HepG2 (cell line): ENCODE results near the gene NUP35. TPM values are rescaled to one million over a fixed set of nuclear protein-coding genes. Genes with fewer than 3 reads are reported as not detected.

Source experiments
- BATF2 ChIP-seq: sonication (generic); formaldehyde crosslinking; IDR thresholded peaks from 2 replicates; pipeline ENCODE4 v1.8.0; 2022; ENCODE audit warnings: mild to moderate bottlenecking, missing genetic modification reagents, moderate library complexity
- BRD4 ChIP-seq: sonication (generic); formaldehyde crosslinking; IDR thresholded peaks from 2 replicates; pipeline ENCODE4 v1.4.0; 2020; ENCODE audit warnings: missing genetic modification reagents
- CBX2 ChIP-seq, 2 experiments: fragments of 200-600 bp in 1 of 2; sonication (generic); formaldehyde crosslinking in 1 of 2; IDR thresholded peaks; 2 replicates each; pipeline versions ENCODE4 v1.7.0 to v1.8.1; 2018 to 2022; ENCODE audit warnings: low read depth in 2 of 2, low read length in 1 of 2, mild to moderate bottlenecking in 1 of 2, missing genetic modification reagents in 1 of 2
- EED ChIP-seq: sonication (generic); formaldehyde crosslinking; IDR thresholded peaks from 2 replicates; pipeline ENCODE4 v1.5.0; 2020; ENCODE audit warnings: mild to moderate bottlenecking, missing genetic modification reagents
- EHMT2 ChIP-seq: fragments of 200-600 bp; sonication (generic); IDR thresholded peaks from 2 replicates; pipeline ENCODE4 v1.7.0; 2017; ENCODE audit warnings: antibody characterized with exemption, low read depth, low read length, borderline replicate concordance
- EZH2 ChIP-seq: conservative IDR thresholded peaks from 2 replicates; pipeline ENCODE4 v1.6.1; 2012; ENCODE audit warnings: mild to moderate bottlenecking, low read depth, low read length, moderate library complexity
- GRHL1 ChIP-seq: sonication (generic); formaldehyde crosslinking; conservative IDR thresholded peaks from 2 replicates; pipeline ENCODE4 v1.8.0; 2022; ENCODE audit warnings: missing genetic modification reagents
- KMT2B ChIP-seq: IDR thresholded peaks from 2 replicates; pipeline ENCODE4 v1.6.1; 2016; ENCODE audit warnings: missing genetic modification reagents, missing compliant biosample characterization
- MXD1 ChIP-seq: sonication (generic); formaldehyde crosslinking; IDR thresholded peaks from 2 replicates; pipeline ENCODE4 v1.4.0; 2020; ENCODE audit warnings: mild to moderate bottlenecking, missing genetic modification reagents
- PAF1 ChIP-seq: IDR thresholded peaks from 2 replicates; pipeline ENCODE4 v1.6.1; 2016; ENCODE audit warnings: missing genetic modification reagents, missing compliant biosample characterization
- PCBP2 ChIP-seq: fragments of 200-400 bp; formaldehyde crosslinking; optimal IDR thresholded peaks from 2 replicates; pipeline ENCODE3; 2018; ENCODE audit warnings: low read length, low read depth; ENCODE audit not compliant: poor library complexity, severe bottlenecking
- SMC3 ChIP-seq: IDR thresholded peaks from 2 replicates; pipeline ENCODE4 v1.6.1; 2011; ENCODE audit warnings: low read length, improper control_type of control experiment
- TBP ChIP-seq: sonication (generic); formaldehyde crosslinking; IDR thresholded peaks from 2 replicates; pipeline ENCODE4 v1.5.0; 2020; ENCODE audit warnings: missing genetic modification reagents
- ZEB1 ChIP-seq: IDR thresholded peaks from 2 replicates; pipeline ENCODE4 v1.6.1; 2012; ENCODE audit warnings: mild to moderate bottlenecking, low read depth, inconsistent platforms; ENCODE audit not compliant: insufficient replicate concordance
- ZNF318 ChIP-seq: sonication (generic); formaldehyde crosslinking; IDR thresholded peaks from 2 replicates; pipeline ENCODE4 v1.4.0; 2020; ENCODE audit warnings: mild to moderate bottlenecking, missing genetic modification reagents
- ZNF326 ChIP-seq: sonication (generic); formaldehyde crosslinking; IDR thresholded peaks from 2 replicates; pipeline ENCODE4 v1.4.0; 2020; ENCODE audit warnings: missing genetic modification reagents, borderline replicate concordance
- ZNF431 ChIP-seq: sonication (generic); formaldehyde crosslinking; IDR thresholded peaks from 2 replicates; pipeline ENCODE4 v1.9.0; 2022; ENCODE audit warnings: missing genetic modification reagents, low read depth, mild to moderate bottlenecking, borderline replicate concordance
- ZNF790 ChIP-seq: sonication (generic); formaldehyde crosslinking; IDR thresholded peaks from 2 replicates; pipeline ENCODE4 v1.8.0; 2022; ENCODE audit warnings: missing genetic modification reagents, mild to moderate bottlenecking, borderline replicate concordance
- polyA plus RNA-seq, 8 experiments: library from polyadenylated mRNA; depleted of rRNA in 3 of 8; stranded (reverse) in 7 of 8; unstranded in 1 of 8; fragments of >200 nt; fragmentation: Illumina TruSeq in 4 of 8; extraction: Trizol in 4 of 8; gene quantifications; 2 replicates each; pipeline versions ENCODE4 v1.2.1 to v1.2.3, GENCODE V29; 2011 to 2016; ENCODE audit warnings: low read depth in 4 of 8, missing spikeins in 1 of 8, mixed read lengths in 1 of 8; ENCODE audit not compliant: insufficient read depth in 1 of 8
- total RNA-seq, 5 experiments: library from RNA; depleted of rRNA; stranded (reverse); fragments of >200 nt; fragmentation: Illumina TruSeq; extraction: Trizol; gene quantifications; 2 replicates each; pipeline ENCODE4 v1.2.3, GENCODE V29; 2016; ENCODE audit warnings: low read depth in 1 of 5

NUP35 gene
- total and polyA plus RNA-seq, 2 of the 13 experiments (the other 11 are each of a cell fraction or from before 2014, with no cell fraction given) = 16.9 to 53.6 TPM

- TF ChIP-seq GRHL1 (no peak), BRD4 (CRISPR knock-in tag) (peak; percentile 76; the same call in 1 of the 2 replicates), EHMT2 (peak; percentile 67; the same call in 1 of the 2 replicates), PAF1 (CRISPR knock-in tag) (no peak), SMC3 (no peak), ZNF318 (no peak), TBP (CRISPR knock-in tag) (no peak), ZEB1 (peak; percentile 99), ZNF326 (CRISPR knock-in tag) (no peak), KMT2B (peak; percentile 94), PCBP2 (no peak), CBX2 (IDR thresholded peaks at IDR 0.05; ENCODE audit: low read depth, low read length) (no peak), CBX2 (CRISPR knock-in tag; IDR thresholded peaks at IDR 0.05; ENCODE audit: low read depth) (peak; percentile 69; the same call in 1 of the 2 replicates), EZH2 (no peak), MXD1 (CRISPR knock-in tag) (0 out of 2 replicates have a peak, but pooled peaks have one; percentile 46), ZNF790 (CRISPR knock-in tag) (no peak), EED (CRISPR knock-in tag) (no peak), BATF2 (CRISPR knock-in tag) (0 out of 2 replicates have a peak, but pooled peaks have one; percentile 44), ZNF431 (CRISPR knock-in tag) (no peak)
Observed at GRCh38 chr2:183078464-183079138, 45.6 kb upstream of the NUP35 start, which contains the start of gene DUSP19 (continued).
